HEK293 (cell line): ENCODE measurements around the gene FGFR3.

ENCODE experiments used
- CTCF ChIA-PET: fragments of 350-600 bp; formaldehyde crosslinking; extraction: SDS; loops from one replicate; lab custom pipeline; 2021; ENCODE audit warnings: antibody characterized with exemption; lab: Yijun Ruan, JAX
- POLR2A ChIA-PET: fragments of 300-600 bp; formaldehyde crosslinking; extraction: SDS; loops from one replicate; lab custom pipeline; 2020; ENCODE audit warnings: antibody characterized with exemption, inconsistent platforms; lab: Yijun Ruan, JAX
- H3K27ac ChIP-seq: fragments of 200-500 bp; sonication (Bioruptor generic); 2 replicates; pipeline ENCODE4 v1.5.1; 2014; ENCODE audit warnings: low read depth, low read length, control low read depth, inconsistent platforms; ENCODE audit errors: extremely low read depth
- H3K36me3 ChIP-seq, 2 experiments: fragments of 200-500 bp in 1 of 2; sonication (Bioruptor generic) in 1 of 2; 1 replicate in 1 of 2; 2 replicates in 1 of 2; pipeline ENCODE4 v1.5.1; 2014 to 2017; ENCODE audit warnings: inconsistent platforms in 2 of 2, low read length in 2 of 2; ENCODE audit not compliant: control insufficient read depth in 2 of 2, insufficient read depth in 1 of 2
- H3K4me1 ChIP-seq: fragments of 200-500 bp; sonication (Bioruptor generic); 2 replicates; pipeline ENCODE4 v1.5.1; 2014; ENCODE audit warnings: mild to moderate bottlenecking, low read length, inconsistent platforms; ENCODE audit not compliant: control insufficient read depth, insufficient read depth
- H3K4me3 ChIP-seq: 2 replicates; pipeline ENCODE4 v1.5.1; 2011; ENCODE audit warnings: low read depth, mild to moderate bottlenecking, control low read depth, low read length, moderate library complexity
- H3K9me3 ChIP-seq: fragments of 200-500 bp; sonication (Bioruptor generic); 2 replicates; pipeline ENCODE4 v1.5.1; 2014; ENCODE audit warnings: low read depth, low read length, inconsistent platforms; ENCODE audit not compliant: control insufficient read depth, insufficient read depth
- BCL11A ChIP-seq: fragments of 450-650 bp; formaldehyde crosslinking; IDR thresholded peaks from 2 replicates; pipeline ENCODE4 v1.5.1; 2016; ENCODE audit warnings: low read depth, missing biosample characterization, missing genetic modification characterization
- EGR2 ChIP-seq: fragments of 450-650 bp; formaldehyde crosslinking; IDR thresholded peaks from 2 replicates; pipeline ENCODE4 v1.5.1; 2016; ENCODE audit warnings: low read depth, missing biosample characterization, missing genetic modification characterization
- GLIS2 ChIP-seq: fragments of 450-650 bp; formaldehyde crosslinking; IDR thresholded peaks from 2 replicates; pipeline ENCODE4 v1.5.1; 2016; ENCODE audit warnings: missing biosample characterization, missing genetic modification characterization
- HIC1 ChIP-seq: fragments of 450-650 bp; formaldehyde crosslinking; IDR thresholded peaks from 2 replicates; pipeline ENCODE4 v1.5.1; 2016; ENCODE audit warnings: missing biosample characterization, missing genetic modification characterization
- HOXD13 ChIP-seq: sonication (generic); formaldehyde crosslinking; IDR thresholded peaks from 2 replicates; pipeline ENCODE4 v1.8.0; 2022; ENCODE audit warnings: missing genetic modification reagents, borderline replicate concordance
- KLF1 ChIP-seq: fragments of 450-650 bp; formaldehyde crosslinking; IDR thresholded peaks from 2 replicates; pipeline ENCODE4 v1.5.1; 2016; ENCODE audit warnings: missing biosample characterization, missing genetic modification characterization
- PBX3 ChIP-seq: sonication (generic); formaldehyde crosslinking; IDR thresholded peaks from 2 replicates; pipeline ENCODE4 v1.8.1; 2022; ENCODE audit warnings: mild to moderate bottlenecking, moderate library complexity, missing genetic modification reagents
- SP2 ChIP-seq: fragments of 450-650 bp; formaldehyde crosslinking; IDR thresholded peaks from 2 replicates; pipeline ENCODE4 v1.5.1; 2016; ENCODE audit warnings: missing biosample characterization, missing genetic modification characterization
- ZFHX2 ChIP-seq: fragments of 450-650 bp; formaldehyde crosslinking; conservative IDR thresholded peaks from 2 replicates; pipeline ENCODE4 v1.5.1; 2016; ENCODE audit warnings: missing biosample characterization, missing genetic modification characterization
- ZFP41 ChIP-seq: fragments of 450-650 bp; formaldehyde crosslinking; IDR thresholded peaks from 2 replicates; pipeline ENCODE4 v1.5.1; 2016; ENCODE audit warnings: missing biosample characterization, missing genetic modification characterization, borderline replicate concordance
- ZNF148 ChIP-seq: fragments of 450-650 bp; formaldehyde crosslinking; IDR thresholded peaks from 2 replicates; pipeline ENCODE4 v1.5.0; 2017; ENCODE audit warnings: missing biosample characterization, missing genetic modification characterization, borderline replicate concordance
- ZNF211 ChIP-seq: fragments of 450-650 bp; formaldehyde crosslinking; IDR thresholded peaks from 2 replicates; pipeline ENCODE4 v1.5.1; 2016; ENCODE audit warnings: low read depth, missing biosample characterization, missing genetic modification characterization
- ZNF366 ChIP-seq: fragments of 450-650 bp; formaldehyde crosslinking; conservative IDR thresholded peaks from 2 replicates; pipeline ENCODE4 v1.5.1; 2016; ENCODE audit warnings: missing biosample characterization, missing genetic modification characterization
- ZNF416 ChIP-seq: fragments of 450-650 bp; formaldehyde crosslinking; IDR thresholded peaks from 2 replicates; pipeline ENCODE4 v1.5.1; 2016; ENCODE audit warnings: missing biosample characterization, missing genetic modification characterization
- ZNF560 ChIP-seq: fragments of 450-650 bp; formaldehyde crosslinking; IDR thresholded peaks from 2 replicates; pipeline ENCODE4 v1.5.1; 2017; ENCODE audit warnings: missing biosample characterization, missing genetic modification characterization, borderline replicate concordance
- ZNF600 ChIP-seq: fragments of 450-650 bp; formaldehyde crosslinking; IDR thresholded peaks from 2 replicates; pipeline ENCODE4 v1.5.1; 2016; ENCODE audit warnings: missing biosample characterization, missing genetic modification characterization
- ZNF670 ChIP-seq: fragments of 450-650 bp; formaldehyde crosslinking; IDR thresholded peaks from 2 replicates; pipeline ENCODE4 v1.5.1; 2016; ENCODE audit warnings: missing biosample characterization, missing genetic modification characterization, low read depth
- ZNF692 ChIP-seq: fragments of 450-650 bp; formaldehyde crosslinking; IDR thresholded peaks from 2 replicates; pipeline ENCODE4 v1.5.1; 2016; ENCODE audit warnings: missing biosample characterization, missing genetic modification characterization
- ZNF785 ChIP-seq: fragments of 450-650 bp; formaldehyde crosslinking; IDR thresholded peaks from 2 replicates; pipeline ENCODE4 v1.5.1; 2016; ENCODE audit warnings: missing biosample characterization, missing genetic modification characterization
- ZSCAN18 ChIP-seq: fragments of 450-650 bp; formaldehyde crosslinking; IDR thresholded peaks from 2 replicates; pipeline ENCODE4 v1.5.1; 2016; ENCODE audit warnings: missing biosample characterization, missing genetic modification characterization
- ZSCAN5A ChIP-seq: fragments of 450-650 bp; formaldehyde crosslinking; IDR thresholded peaks from 2 replicates; pipeline ENCODE4 v1.5.1; 2016; ENCODE audit warnings: missing biosample characterization, missing genetic modification characterization

Gene FGFR3

GRCh38 chr4:1751919-1752283 is 41.2 kb upstream of the FGFR3 start (continued):
- no peak for TF ChIP-seq HIC1
- no peak for TF ChIP-seq BCL11A (tag by site-specific recombination)
- no peak for TF ChIP-seq PBX3
- peak; percentile 6; the same call in 1 of the 2 replicates for TF ChIP-seq SP2
- no peak for TF ChIP-seq HOXD13
- TF ChIP-seq ZNF600 (tag by site-specific recombination), result no peak
- TF ChIP-seq ZSCAN5A, result no peak
- no peak for TF ChIP-seq ZNF785
- no peak for TF ChIP-seq ZNF211
- no peak for TF ChIP-seq ZFP41 (tag by site-specific recombination)
- no peak for TF ChIP-seq ZNF416
- TF ChIP-seq, all 188 proteins: peak for 3

- H3K27ac ChIP-seq, result no peak overlapping the region
- no peak overlapping the region for H3K4me3 ChIP-seq
- TF ChIP-seq EGR2 (tag by site-specific recombination), result peak; percentile 59
- no peak for TF ChIP-seq ZNF670
- no peak for TF ChIP-seq ZNF692
- no peak for TF ChIP-seq ZNF560 (tag by site-specific recombination)
- TF ChIP-seq ZNF148 (tag by site-specific recombination), result no peak
- TF ChIP-seq KLF1, result 0 out of 2 replicates have a peak, but pooled peaks have one; percentile 17
- TF ChIP-seq ZNF366 (tag by site-specific recombination), result no peak
- TF ChIP-seq ZSCAN18 (tag by site-specific recombination), result no peak
- TF ChIP-seq GLIS2 (tag by site-specific recombination), result 0 out of 2 replicates have a peak, but pooled peaks have one; percentile 9
- TF ChIP-seq ZFHX2 (tag by site-specific recombination), result peak; percentile 52
- ChIA-PET CTCF (interaction anchor here (0.5 to 2.1 kb wide), 4 partner anchors 27 to 58 kb away, joined by 3 to 7 read pairs (median 5); no protein-coding TSS in a partner anchor), POLR2A (no interaction called here)
- H3K36me3 ChIP-seq, result no peaks in the 10 kb centered on the region
- no peaks in the 10 kb centered on the region for H3K9me3 ChIP-seq
- H3K4me1 ChIP-seq, result no peaks in the 10 kb centered on the region
Measured at GRCh38 chr4:1752284-1753041, 40.6 kb upstream of the FGFR3 start.
